ENCODE measurements around the gene ADM5.

GRCh38 chr19:49705919-49706318 is 16.5 kb downstream of the ADM5 start:
- TF ChIP-seq SMC3 (IDR thresholded peaks at IDR 0.05; ENCODE audit: low read depth, low read length) (no peak), POLR2AphosphoS5 (IDR thresholded peaks at IDR 0.05; ENCODE audit: low read depth, low read length) (no peak)
